H1 (cell line): Measurements from ENCODE around the gene TFF1.

ENCODE experiments used
- BRCA1 ChIP-seq: IDR thresholded peaks from 2 replicates; pipeline ENCODE4 v1.6.1; 2012; ENCODE audit warnings: low read depth, low read length, improper control_type of control experiment
- CTCF ChIP-seq, 3 experiments: IDR thresholded peaks; 1 replicate in 2 of 3; 2 replicates in 1 of 3; pipeline versions ENCODE4 v1.5.1 to v1.6.1; 2011; ENCODE audit warnings: low read length in 3 of 3, mild to moderate bottlenecking in 3 of 3, inconsistent platforms in 2 of 3, low read depth in 1 of 3, moderate library complexity in 1 of 3; ENCODE audit not compliant: insufficient read depth in 1 of 3; ENCODE audit errors: control extremely low read depth in 1 of 3
- EP300 ChIP-seq, 2 experiments: IDR thresholded peaks; 1 replicate in 1 of 2; 2 replicates in 1 of 2; pipeline ENCODE4 v1.6.1; 2011 to 2012; ENCODE audit warnings: low read depth in 2 of 2, low read length in 2 of 2, mild to moderate bottlenecking in 2 of 2, borderline replicate concordance in 1 of 2, inconsistent platforms in 1 of 2, moderate library complexity in 1 of 2
- HDAC2 ChIP-seq, 2 experiments: fragments of 300-600 bp in 1 of 2; sonication (generic) in 1 of 2; IDR thresholded peaks; 2 replicates each; pipeline ENCODE4 v1.6.1; 2011 to 2012; ENCODE audit warnings: low read depth in 2 of 2, low read length in 2 of 2, mild to moderate bottlenecking in 2 of 2, moderate library complexity in 2 of 2, borderline replicate concordance in 1 of 2, inconsistent platforms in 1 of 2
- JUND ChIP-seq: IDR thresholded peaks from 2 replicates; pipeline ENCODE4 v1.6.1; 2011; ENCODE audit warnings: mild to moderate bottlenecking, improper control_type of control experiment, low read length
- MAX ChIP-seq: IDR thresholded peaks from 2 replicates; pipeline ENCODE4 v1.6.1; 2012; ENCODE audit warnings: inconsistent platforms
- RAD21 ChIP-seq, 2 experiments: IDR thresholded peaks in 1 of 2; conservative IDR thresholded peaks in 1 of 2; 2 replicates each; pipeline ENCODE4 v1.6.1; 2011; ENCODE audit warnings: low read depth in 2 of 2, low read length in 2 of 2, improper control_type of control experiment in 1 of 2, inconsistent platforms in 1 of 2, mild to moderate bottlenecking in 1 of 2, moderate library complexity in 1 of 2
- RBBP5 ChIP-seq: IDR thresholded peaks from 2 replicates; pipeline ENCODE4 v1.7.1; 2012; ENCODE audit warnings: low read depth, mild to moderate bottlenecking, inconsistent platforms, low read length, moderate library complexity, borderline replicate concordance
- SP4 ChIP-seq: IDR thresholded peaks from 2 replicates; pipeline ENCODE4 v1.6.1; 2012; ENCODE audit warnings: low read length, inconsistent platforms
- TEAD4 ChIP-seq: IDR thresholded peaks from 2 replicates; pipeline ENCODE4 v1.6.1; 2012; ENCODE audit warnings: low read depth, low read length, inconsistent platforms, mixed read lengths
- USF2 ChIP-seq: IDR thresholded peaks from 2 replicates; pipeline ENCODE4 v1.6.1; 2011; ENCODE audit warnings: low read length, improper control_type of control experiment

- TF ChIP-seq MAX (no peak), USF2 (no peak), TEAD4 (no peak), BRCA1 (no peak), RBBP5 (no peak), SP4 (no peak), HDAC2 (IDR thresholded peaks at IDR 0.05; ENCODE audit: borderline replicate concordance in 1 of 2, low read depth in 2 of 2, low read length in 2 of 2) (no peak), EP300 (IDR thresholded peaks at IDR 0.05; ENCODE audit: borderline replicate concordance in 1 of 2, low read depth in 2 of 2, low read length in 2 of 2) (no peak), CTCF (IDR thresholded peaks at IDR 0.05; ENCODE audit: control extremely low read depth in 1 of 3, insufficient read depth in 1 of 3, low read depth in 1 of 3, low read length in 3 of 3) (no peak), JUND (no peak), RAD21 (IDR thresholded peaks at IDR 0.05 in 1 of 2, conservative IDR thresholded peaks at IDR 0.05 in 1 of 2; ENCODE audit: low read depth in 2 of 2, low read length in 2 of 2) (no peak)
Observed at GRCh38 chr21:42351626-42352440, 14.5 kb downstream of the TFF1 start.
